TTC549 (cell line): ENCODE data around the gene DNAH6.

ENCODE experiments used
- FAIRE-seq: peaks from 2 replicates; lab custom pipeline; 2012; peaks lifted over from hg19 to GRCh38; lab: Jason Lieb, UNC

The DNAH6 gene

DNA sequence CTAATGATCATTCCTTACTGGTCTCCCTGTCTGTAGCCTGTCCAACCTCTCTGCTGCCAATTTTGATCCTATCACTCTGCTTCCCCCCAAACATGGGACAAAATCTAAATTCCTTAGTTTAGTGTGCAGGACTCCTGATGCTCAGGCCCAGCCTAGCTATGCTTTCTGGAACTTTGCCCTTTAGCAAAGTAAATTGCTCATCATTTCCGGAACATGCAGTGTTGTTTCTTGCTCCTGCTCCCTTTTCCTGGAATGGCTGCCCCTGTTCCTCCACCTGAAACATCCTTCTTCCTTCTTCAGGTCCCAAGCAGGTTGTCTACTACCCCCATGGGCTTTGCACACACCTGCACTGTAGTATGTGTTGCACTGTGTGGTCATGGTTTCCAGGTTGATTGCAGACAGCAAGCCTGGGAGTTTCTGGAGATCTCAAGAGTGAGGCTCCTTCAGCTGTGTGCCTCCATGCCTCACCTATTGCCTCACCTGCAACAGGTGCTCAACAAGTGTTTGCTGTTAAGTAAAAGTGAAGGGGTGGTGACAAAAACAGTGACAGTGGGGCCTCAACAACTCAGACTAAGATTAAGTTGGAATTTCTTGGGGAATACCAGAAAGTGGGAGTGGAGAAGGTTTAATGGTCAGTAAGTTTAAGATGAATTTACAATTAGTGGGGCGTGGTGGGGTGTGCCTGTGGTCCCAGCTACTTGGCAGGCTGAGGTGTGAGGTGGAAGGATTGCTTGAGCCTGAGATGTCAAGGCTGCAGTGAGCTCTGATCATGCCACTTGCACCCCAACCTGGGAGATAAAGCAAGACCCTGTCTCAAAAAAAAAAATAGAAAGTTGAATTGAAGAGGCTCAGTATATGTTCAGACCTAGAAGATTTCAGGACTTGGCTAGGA, 120.0 kb downstream of the DNAH6 start:
- FAIRE-seq = no peak

DNA sequence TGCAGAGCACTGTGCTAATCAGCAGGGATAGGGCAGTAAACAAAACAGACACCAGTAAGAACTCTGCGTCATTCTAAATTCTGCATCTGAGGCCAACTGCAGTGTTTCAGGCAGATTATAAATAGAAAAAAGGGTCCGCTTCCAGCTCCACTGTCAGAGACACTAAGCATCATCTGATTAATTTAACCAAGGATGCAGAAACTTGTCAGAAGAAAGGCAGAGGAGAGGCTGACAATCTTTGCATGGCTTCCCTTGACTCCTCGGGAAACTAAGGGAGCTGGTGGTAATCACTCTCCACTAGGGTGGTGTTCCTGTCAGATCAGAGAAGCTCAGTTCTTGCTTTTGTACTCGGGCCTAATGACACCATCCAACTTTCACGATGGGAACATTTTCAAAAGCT, 123.5 kb downstream of the DNAH6 start:
- FAIRE-seq = no peak

DNA sequence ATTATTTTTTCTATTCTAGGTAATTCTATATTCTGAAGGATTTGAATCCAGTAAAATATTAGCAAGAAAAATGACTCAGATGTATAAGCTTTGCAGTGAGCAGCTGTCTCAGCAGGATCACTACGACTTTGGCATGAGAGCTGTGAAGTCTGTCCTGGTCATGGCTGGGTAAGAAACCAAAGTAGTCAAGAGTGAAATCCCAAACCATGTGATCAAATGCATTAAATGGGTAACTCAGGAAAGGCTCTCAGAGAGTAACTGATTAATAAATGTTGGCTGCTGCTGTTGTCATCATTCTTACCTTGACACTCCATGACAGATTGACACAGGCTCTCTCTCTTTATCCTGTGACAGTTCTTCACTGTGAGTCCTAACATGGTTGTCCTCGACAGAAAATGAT, 124.1 kb downstream of the DNAH6 start:
- FAIRE-seq = no peak

DNA sequence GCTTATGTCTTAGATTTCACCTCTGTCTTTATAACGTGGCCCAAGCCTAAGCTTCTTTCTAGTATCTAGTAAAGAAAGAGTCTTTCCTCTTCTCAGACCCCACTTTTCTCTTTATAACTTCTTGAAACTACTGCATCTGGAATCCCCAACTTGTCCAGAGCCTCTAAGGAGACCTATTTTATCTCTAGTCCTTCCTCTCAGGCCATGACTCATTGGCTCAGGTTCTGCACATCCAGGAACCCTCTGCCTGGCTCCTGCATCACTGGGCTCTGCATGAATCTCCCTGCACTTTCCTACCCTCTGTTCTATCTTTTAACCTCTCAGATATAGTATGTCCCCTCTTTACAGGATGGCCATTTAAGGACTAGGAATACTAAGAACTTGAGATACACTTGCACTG, 124.7 kb downstream of the DNAH6 start:
- no peak for FAIRE-seq

DNA sequence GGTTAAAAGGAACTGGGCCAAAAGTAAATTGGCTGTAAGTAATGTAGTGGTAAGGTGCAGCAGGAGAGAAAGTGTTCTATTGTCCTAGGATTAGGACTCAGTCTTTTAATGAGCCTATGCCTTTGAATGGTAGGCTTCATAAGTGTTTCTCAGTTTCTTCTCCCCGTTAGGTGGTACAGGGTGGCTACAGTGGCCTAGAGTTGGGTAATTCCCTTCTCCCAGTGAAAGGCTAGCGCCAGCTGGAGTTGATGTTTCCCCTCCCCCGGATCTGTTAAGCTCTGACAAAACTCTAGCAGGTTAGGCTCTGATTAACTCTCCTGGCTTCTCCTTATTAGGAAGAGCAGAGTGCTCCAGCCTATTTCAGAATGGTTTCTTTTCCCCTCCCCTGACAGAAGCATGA, 127.7 kb downstream of the DNAH6 start:
- FAIRE-seq = no peak

DNA sequence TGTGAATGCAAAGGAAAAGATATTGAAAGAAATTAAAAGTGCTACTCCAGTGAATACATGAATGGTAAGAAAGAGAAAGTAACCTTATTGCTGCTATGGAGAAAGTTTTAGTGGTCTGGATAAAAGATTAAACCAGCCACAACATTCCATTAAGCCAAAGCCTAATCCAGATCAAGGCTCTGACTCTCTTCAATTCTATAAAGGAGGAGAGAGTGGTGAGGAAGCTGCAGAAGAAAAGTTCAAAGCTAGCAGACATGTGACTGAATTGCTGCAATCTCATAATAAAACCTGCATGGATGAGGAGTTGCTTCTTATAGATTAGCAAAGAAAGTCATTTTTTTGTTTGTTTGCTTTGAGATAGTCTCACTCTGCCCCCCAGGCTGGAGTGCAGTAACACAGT, 130.2 kb downstream of the DNAH6 start:
- FAIRE-seq = no peak

DNA sequence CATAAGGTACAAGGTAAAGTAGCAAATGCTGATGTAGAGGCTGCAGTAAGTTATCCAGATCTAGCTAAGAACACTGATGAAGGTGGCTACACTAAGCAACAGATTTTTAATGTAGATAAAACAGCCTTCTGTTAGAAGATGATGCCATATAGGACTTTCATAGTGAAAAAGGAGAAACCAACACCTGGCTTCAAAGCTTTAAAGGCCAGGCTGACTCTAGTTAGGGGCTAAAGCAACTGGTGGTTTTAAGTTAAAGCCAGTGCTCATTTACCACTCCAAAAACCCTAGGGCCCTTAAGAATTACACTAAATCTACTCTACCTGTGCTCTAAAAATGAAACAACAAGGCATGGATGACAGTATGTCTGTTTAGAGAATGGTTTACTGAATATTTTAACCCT, 131.0 kb downstream of the DNAH6 start:
- no peak for FAIRE-seq

DNA sequence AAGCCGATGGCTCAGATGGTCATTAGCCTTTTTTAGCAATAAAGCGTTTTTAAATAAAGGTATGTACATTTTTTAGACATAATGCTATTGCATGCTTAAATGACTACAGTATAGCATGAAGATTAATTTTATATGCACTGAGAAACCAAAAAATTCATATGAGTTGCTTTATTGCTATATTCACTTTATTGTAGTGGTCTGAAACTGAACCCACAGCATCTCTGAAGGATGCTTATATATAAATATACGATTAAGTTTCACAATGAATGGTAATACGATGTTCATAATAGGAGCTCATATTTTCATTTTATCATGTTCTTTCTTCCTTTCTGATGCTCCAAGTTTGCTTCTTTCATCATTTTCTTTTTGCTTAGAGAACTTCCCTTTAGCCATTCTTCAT, 132.8 kb downstream of the DNAH6 start:
- no peak for FAIRE-seq

DNA sequence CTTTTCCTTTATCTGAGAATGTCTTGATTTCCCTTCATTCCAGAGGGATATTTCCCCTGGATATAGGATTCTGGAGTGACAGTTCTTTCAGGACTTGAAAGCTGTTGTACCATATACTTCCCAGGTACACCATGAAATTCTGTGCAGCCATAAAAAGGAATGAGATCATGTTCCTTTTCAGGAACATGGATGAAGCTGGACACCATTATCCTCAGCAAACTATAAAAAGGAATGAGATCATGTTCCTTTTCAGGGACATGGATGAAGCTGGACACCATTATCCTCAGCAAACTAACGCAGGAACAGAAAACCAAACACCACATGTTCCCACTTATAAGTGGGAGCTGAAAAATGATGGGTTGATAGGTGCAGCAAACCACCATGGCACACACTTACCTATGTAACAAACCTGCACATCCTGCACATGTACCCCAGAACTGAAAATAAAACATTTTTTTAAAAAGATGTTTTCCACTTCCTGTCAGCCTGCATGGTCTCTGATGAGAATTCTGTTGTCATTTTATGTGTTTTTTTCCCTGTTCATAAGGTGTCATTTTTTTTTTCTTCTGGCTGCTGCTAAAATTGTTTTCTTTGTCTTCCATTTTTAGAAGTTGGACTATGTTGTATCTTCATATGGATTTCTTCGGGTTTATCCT, 133.3 kb downstream of the DNAH6 start:
- FAIRE-seq = no peak

DNA sequence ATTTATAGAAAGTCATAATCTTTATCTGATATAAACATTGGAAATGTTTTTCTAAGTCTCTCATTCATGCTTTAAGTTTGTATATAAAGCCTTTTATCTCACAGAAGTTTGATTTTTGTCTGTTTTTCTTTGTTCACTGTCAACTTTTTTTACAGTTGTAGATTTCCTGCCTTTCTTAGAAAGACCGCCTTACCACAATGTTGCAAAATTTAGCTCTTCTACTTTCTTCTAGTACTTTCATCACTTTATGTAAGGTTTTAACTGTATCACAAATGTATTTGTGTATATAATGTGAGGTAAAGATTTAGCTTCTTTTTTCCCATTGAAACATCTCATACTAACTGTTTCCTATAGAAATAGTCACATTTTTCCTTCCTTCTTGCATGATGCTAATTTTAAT, 136.1 kb downstream of the DNAH6 start:
- no peak for FAIRE-seq

DNA sequence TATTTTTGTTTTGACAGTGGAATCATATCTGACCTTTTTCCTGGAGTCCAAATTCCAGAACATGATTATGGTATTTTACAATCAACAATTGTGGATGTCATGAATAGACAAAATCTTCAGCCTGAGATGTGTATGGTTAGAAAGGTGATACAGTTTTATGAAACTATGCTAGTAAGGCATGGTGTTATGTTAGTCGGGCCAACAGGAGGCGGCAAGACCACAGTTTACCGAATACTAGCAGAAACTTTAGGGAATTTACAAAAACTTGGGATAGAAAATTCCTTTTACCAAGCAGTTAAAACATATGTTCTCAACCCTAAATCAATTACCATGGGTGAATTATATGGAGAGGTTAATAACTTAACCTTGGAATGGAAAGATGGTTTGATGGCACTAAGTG, 137.0 kb downstream of the DNAH6 start:
- FAIRE-seq = no peak

DNA sequence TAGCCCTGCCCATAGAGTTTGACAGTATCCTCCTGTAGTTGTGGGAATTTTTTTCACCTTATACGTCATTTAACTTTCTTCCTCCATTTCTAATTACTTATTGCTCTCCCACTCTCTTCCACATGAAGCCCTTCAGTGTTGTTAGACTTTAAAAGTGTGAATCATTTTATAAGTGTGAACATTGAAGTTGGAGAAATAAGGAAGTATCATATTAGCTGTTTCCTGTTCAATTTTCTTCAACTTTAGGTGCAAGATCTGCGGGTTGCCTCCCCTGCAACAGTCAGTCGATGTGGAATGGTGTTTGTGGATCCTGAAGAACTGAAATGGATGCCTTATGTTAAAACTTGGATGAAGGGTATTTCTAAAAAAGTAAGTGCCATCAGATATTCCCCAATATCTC, 138.1 kb downstream of the DNAH6 start:
- FAIRE-seq = no peak

DNA sequence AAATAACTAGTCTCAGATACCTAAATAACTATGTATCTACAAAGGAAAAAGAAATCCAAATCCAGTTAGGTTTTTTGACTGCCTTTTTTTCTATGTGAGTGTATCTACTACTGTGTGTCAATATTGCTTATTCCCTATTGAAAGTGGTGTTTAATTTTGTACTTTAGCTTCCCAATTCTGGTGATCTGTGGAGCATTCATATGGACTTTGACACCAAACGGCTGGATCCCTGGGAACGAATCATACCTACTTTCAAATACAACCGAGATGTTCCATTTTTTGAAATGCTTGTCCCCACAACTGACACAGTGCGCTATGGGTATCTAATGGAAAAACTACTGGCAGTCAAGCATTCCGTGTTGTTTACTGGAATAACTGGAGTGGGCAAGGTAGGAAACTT, 152.8 kb downstream of the DNAH6 start:
- FAIRE-seq = no peak

DNA sequence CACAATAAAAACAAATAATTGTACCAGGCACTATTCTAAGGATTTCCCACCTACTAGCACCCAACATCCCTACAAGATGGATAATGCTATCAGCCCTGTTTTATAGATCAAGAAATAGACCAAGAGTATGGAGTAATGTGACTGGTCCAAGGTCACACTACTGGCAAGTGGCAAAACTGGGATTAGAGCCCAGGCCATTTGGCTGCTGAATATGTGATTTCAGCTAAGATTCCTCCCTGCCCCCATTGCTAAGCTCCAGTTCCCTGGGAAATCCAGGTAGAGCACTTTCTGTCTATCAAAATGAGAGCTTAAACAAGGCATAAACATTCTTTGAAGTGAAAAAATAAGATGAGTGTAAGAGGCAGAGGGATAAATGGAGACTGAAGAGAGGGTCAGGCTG, 157.8 kb downstream of the DNAH6 start:
- FAIRE-seq = no peak

DNA sequence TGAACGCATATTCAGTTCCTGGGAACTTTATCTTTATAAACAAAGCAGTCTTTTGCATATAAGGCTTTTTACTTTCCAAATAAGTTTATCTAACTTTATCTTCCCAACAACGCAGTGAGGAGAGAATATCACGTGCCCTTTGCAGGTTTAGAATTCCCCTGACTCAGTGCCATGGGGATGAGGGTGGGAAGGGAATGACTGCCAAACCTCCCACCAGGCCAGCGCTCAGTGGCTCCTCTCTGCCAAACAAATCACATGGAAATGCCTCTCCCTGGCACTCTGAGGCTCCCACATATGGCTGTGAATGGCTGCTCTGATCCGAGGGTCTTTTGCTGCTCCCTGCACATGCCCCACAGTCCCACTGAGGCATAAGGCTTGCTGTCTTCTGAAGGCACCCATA, 158.3 kb downstream of the DNAH6 start:
- FAIRE-seq = no peak

DNA sequence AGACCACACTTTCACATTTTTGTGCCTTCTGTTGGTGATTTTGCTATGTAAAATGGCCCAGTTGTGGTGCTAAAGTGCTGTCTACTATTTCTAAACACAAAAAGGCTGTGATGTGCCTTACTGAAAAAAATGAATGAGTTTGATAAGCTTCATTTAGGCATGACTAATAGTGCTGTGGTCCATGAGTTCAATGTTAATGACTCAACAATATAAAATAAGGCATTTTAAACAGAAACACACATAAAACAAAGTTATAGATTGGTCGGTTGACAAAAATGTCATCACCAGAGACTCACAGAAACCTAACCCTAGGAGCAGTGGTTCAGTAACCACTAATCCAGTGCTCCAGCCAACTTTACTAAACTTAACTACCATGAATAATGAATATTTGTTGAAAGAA, 160.0 kb downstream of the DNAH6 start:
- no peak for FAIRE-seq

DNA sequence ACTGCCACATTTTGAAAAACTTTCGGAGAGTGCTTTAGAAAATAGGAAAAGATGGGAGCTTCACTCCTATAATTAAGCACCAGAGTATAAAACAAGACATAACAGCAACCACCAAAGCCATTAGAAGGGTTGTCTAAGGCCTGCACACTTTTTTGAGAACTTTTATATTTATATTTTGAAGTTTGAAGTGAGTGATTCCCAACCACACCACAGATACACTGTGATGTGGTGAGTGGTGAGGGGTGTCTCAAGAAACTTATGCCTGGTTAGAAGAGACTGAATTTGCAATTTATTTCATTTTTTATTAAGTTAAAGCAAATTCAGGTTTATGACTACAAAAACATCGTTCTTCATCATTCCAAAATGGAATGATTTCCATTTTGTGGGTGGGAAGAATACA, 161.9 kb downstream of the DNAH6 start:
- no peak for FAIRE-seq

DNA sequence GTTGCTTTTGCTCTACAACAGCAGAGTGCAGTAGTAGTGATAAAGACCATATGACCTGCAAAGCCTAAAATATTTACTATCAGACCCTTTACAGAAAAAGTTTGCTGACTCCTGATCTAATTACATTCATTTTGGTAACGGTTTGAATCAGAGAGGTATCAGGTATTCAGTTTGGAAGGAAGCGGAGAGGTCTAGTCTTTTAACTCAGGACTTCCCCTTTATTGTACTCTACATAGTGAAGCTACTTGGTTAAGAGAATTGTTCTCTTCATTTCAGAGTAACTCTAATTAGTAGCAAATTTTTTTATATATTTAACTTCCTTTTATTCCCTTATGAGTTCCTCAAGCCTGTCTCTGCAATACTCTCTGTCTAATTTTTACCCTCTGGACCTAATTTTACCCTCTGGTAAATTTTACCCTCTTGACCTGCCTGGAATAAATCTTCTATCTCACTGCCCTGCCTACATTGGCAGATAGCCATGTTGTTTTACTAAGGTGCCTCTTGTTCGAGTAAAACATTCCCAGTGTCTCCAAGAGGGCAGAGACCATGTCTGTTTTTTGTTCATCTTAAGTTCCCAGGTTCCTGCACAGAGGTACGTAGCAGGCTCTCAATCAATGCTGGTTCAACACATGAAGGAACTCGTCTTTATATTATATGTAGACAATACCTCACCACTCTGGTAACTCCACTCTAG, 170.6 kb downstream of the DNAH6 start:
- FAIRE-seq = no peak

DNA sequence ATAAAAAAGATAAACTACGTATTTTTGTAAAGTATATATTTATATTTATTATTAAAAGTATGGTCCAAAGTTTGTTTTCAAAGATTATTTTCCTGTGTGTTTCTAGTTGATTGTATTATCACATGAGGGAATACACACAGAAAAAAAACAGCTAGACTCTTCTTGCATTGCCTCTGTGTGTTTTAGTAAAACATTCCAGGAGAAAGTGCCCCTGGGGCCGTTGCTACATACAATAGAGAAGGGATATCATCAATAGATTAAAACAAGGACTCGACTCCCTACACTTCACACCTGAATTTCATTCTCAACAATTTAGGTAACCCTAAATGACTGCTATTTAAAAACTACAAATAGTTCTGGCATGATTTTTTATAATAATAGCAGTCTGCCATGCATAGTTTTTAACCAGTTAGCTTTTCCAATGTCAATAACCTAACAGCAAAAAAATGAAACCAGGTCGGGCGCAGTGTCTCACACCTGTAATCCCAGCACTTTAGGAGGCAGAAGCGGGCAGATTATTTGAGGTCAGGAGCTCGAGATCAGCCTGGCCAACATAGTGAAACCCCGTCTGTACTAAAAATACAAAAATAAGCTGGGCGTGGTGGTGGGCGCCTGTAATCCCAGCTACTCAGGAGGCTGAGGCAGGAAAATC, 171.3 kb downstream of the DNAH6 start:
- FAIRE-seq = no peak

DNA sequence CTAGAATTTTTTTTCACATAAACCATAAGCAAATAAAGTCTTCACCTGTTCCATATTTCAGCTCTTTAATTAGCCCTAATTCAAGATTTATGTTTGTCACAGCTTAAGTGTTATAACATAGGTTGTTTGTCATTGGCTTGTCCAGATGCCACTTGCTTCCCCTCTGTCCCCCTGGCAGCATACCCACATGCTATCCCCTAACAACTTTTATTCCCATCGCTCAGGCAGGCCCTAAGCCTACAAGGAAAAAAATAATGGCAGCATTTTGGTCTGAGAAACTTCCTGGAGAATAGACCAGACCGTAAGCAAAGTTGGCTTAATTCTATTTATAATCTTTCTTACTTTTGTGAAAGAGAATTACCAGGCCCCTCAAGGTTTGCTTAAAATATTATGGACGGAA, 173.9 kb downstream of the DNAH6 start:
- FAIRE-seq = no peak

DNA sequence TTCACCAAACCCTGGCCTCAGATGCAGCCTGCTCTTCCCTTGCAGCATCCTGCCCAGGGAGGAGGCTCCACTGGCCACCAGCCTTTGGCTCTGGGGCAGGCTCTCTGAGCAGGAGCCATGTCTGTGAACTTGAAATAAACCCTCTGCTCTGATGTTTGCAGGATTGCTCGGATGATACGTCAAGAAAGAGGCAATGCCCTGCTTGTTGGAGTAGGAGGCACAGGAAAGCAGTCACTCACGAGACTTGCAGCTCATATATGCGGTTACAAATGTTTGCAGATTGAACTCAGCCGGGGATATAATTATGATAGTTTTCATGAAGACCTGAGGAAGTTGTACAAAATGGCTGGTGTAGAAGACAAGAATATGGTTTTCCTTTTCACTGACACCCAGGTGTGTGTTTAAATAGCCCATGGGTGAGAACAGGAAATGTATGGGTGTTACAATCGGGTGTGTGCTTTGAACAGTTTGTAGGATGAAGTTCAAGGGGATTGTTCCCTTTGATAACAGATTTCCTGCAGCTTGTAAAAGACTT, 177.9 kb downstream of the DNAH6 start:
- FAIRE-seq = no peak

DNA sequence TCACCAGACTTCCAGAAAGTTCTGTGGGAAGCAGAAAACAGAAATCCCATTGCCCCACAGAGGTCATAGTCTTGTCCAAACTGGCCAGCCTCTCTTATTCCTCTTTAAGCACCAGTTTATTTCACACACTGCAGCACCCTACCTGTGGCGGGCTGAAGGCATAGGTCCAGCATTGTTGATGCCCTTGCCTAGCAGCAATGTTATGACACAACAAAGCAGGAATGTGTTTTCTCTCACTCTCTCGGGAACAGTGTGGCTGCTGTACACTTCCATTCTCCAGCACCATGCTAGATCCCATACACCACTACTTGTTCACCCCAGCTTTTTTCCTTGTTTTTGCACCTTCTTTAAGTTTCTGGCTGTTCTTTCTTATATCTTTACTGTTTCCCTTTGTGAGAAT, 181.6 kb downstream of the DNAH6 start:
- no peak for FAIRE-seq

DNA sequence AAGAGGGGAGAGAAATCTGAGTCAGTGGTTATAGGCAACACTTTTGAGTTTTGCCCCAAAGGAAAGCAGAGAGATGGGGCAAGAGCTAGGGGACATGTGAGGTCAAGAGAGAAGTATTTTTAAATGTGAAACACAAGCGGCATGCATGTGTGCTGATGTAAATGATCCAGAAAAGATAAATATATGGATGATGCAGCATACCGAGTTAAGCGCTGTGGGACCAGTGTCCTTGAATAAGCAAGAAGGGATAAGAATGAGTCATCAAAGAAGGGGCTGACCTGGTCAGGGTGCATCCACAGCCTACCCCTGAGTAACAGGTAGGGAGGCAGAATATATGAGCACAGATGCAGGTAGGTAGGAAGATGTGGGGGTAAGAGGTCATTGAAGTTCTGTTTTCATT, 183.7 kb downstream of the DNAH6 start:
- no peak for FAIRE-seq
